Transverse colon (tissue), 4 donors: ENCODE data around the gene KIF1B. TPM values are rescaled to one million over a fixed set of nuclear protein-coding genes. Genes with fewer than 3 reads are reported as not detected.

Experiments used
- DNase-seq: peaks from one replicate; pipeline ENCODE4 v3.0.0-alpha.2; 2019
- H3K27ac ChIP-seq, 4 donors: fragments of 200-600 bp; sonication (generic); 2 replicates each; pipeline ENCODE4 v1.5.1; 2016 to 2018; ENCODE audit warnings: inconsistent platforms in 4 of 4
- H3K27me3 ChIP-seq: fragments of 200-600 bp; sonication (generic); 2 replicates; pipeline ENCODE4 v1.5.1; 2017; ENCODE audit warnings: inconsistent platforms
- H3K36me3 ChIP-seq, 4 donors: fragments of 200-600 bp; sonication (generic); 2 replicates each; pipeline ENCODE4 v1.5.1; 2017 to 2019; ENCODE audit warnings: inconsistent platforms in 4 of 4
- H3K4me1 ChIP-seq, 4 donors: fragments of 200-600 bp; sonication (generic); 2 replicates each; pipeline ENCODE4 v1.5.1; 2017 to 2020; ENCODE audit warnings: inconsistent platforms in 4 of 4
- H3K4me3 ChIP-seq, 4 donors: fragments of 200-600 bp; sonication (generic); 1 replicate in 1 of 4; 2 replicates in 3 of 4; pipeline versions ENCODE4 v1.5.1 to v1.6.1; 2017 to 2019; ENCODE audit warnings: inconsistent platforms in 4 of 4
- H3K9me3 ChIP-seq, 2 donors: fragments of 200-600 bp; sonication (generic); 2 replicates each; pipeline ENCODE4 v1.5.1; 2017 to 2019; ENCODE audit warnings: inconsistent platforms in 2 of 2
- CTCF ChIP-seq, 5 experiments: fragments of 200-600 bp in 3 of 5; fragments of 450-650 bp in 2 of 5; sonication (generic) in 3 of 5; IDR thresholded peaks; 1 replicate in 2 of 5; 2 replicates in 3 of 5; pipeline ENCODE4 v1.5.1; 2016 to 2017; ENCODE audit warnings: antibody characterized with exemption in 5 of 5, inconsistent platforms in 3 of 5, mild to moderate bottlenecking in 2 of 5, moderate library complexity in 1 of 5
- EP300 ChIP-seq: sonication (generic); formaldehyde crosslinking; IDR thresholded peaks from one replicate; pipeline ENCODE4 v1.6.1; 2017; ENCODE audit warnings: antibody characterized with exemption, low read depth
- POLR2A ChIP-seq: fragments of 450-650 bp; IDR thresholded peaks from one replicate; pipeline ENCODE4 v1.6.1; 2016; ENCODE audit warnings: antibody characterized with exemption, mild to moderate bottlenecking, moderate library complexity
- POLR2AphosphoS5 ChIP-seq, 3 donors: sonication (generic); formaldehyde crosslinking; IDR thresholded peaks; one replicate each; pipeline ENCODE4 v1.6.1; 2016; ENCODE audit warnings: antibody characterized with exemption in 3 of 3
- WGBS, 2 donors: methylation state at CpG; one replicate each; pipeline ENCODE4 v1.1.5; 2018; ENCODE audit warnings: low coverage in 1 of 2; 5-methylcytosine and 5-hydroxymethylcytosine counted together
- in situ Hi-C, 4 donors: fragments of 200-750 bp; cut with MboI; loops; one replicate each; pipeline versions ENCODE4 v1.15.0 to v1.15.1; 2017; ENCODE audit warnings: low sequenced_read_pairs in 3 of 4, low pct_ligation_motif_present in 1 of 4, low pct_unique_long_range_greater_than_20kb in 1 of 4
- intact Hi-C: fragments of 100-400 bp; cut with DNase I; formaldehyde crosslinking; loops from one replicate; pipeline ENCODE4 v1.15.1; 2023; ENCODE audit warnings: low total_unique reads
- total RNA-seq, 4 donors: library from RNA; depleted of rRNA; stranded (reverse); fragments of >200 nt; gene quantifications; one replicate each; pipeline ENCODE4 v1.1.0, GENCODE V29; 2016

The KIF1B gene
- total RNA-seq, 4 donors from 2014 or later, result 50.9 to 87.9 (median 71.4) TPM

- H3K36me3 ChIP-seq, result peaks cover 0 to 26% (median 10%) of the 10 kb centered on the region in 4 donors
- H3K27me3 ChIP-seq, result no peaks in the 10 kb centered on the region
- in situ Hi-C loops (no loop called here), intact Hi-C loops (no loop called here)
- 79 to 88% methylated on average over 5 to 10 of the region's 10 CpGs for WGBS, 2 donors
- H3K4me3 ChIP-seq, result no peak overlapping the region
- no peak for TF ChIP-seq POLR2AphosphoS5 (IDR thresholded peaks at IDR 0.05)
- no peak for TF ChIP-seq POLR2A
- no peak for TF ChIP-seq EP300
- H3K27ac ChIP-seq, result no peak overlapping the region
- H3K9me3 ChIP-seq, result no peaks in the 10 kb centered on the region
- no peak for DNase-seq
- H3K4me1 ChIP-seq, result no peaks in the 10 kb centered on the region
Observed at GRCh38 chr1:10173582-10173981, 36.8 kb upstream of the KIF1B start.

GRCh38 chr1:10177876-10178275, 32.5 kb upstream of the KIF1B start:
- intact Hi-C loops (no loop called here), in situ Hi-C loops (no loop called here)
- no peak overlapping the region for H3K4me3 ChIP-seq
- DNase-seq, result no peak
- H3K4me1 ChIP-seq, result no peaks in the 10 kb centered on the region
- no peaks in the 10 kb centered on the region for H3K9me3 ChIP-seq
- H3K27ac ChIP-seq, result no peak overlapping the region
- WGBS, 2 donors, result 72% methylated on average over 5 of the region's 5 CpGs; no CpG with 5 or more reads in 1 of the 2 donors
- no peak for TF ChIP-seq EP300
- TF ChIP-seq POLR2A, result no peak
- TF ChIP-seq CTCF (IDR thresholded peaks at IDR 0.05), result no peak
- TF ChIP-seq POLR2AphosphoS5 (IDR thresholded peaks at IDR 0.05), result no peak
- H3K36me3 ChIP-seq, result peaks cover 0 to 30% (median 9%) of the 10 kb centered on the region in 4 donors
- H3K27me3 ChIP-seq, result no peaks in the 10 kb centered on the region

GRCh38 chr1:10178597-10179405, 31.6 kb upstream of the KIF1B start:
- WGBS, 2 donors, result 87 to 88% methylated on average over 18 to 22 of the region's 22 CpGs
- peaks cover 0 to 25% (median 9%) of the 10 kb centered on the region in 4 donors for H3K36me3 ChIP-seq
- intact Hi-C loops, result no loop called here

GRCh38 chr1:10179406-10180091, 30.8 kb upstream of the KIF1B start:
- H3K9me3 ChIP-seq, result no peaks in the 10 kb centered on the region
- H3K27ac ChIP-seq, result no peak overlapping the region
- WGBS, 2 donors, result 90 to 91% methylated on average over 11 to 23 of the region's 23 CpGs
- H3K36me3 ChIP-seq, result peaks cover 0 to 25% (median 9%) of the 10 kb centered on the region in 4 donors
- H3K4me1 ChIP-seq, result no peaks in the 10 kb centered on the region
- H3K27me3 ChIP-seq, result no peaks in the 10 kb centered on the region
- intact Hi-C loops, result no loop called here
- in situ Hi-C loops, result no loop called here
- no peak overlapping the region for H3K4me3 ChIP-seq
- TF ChIP-seq POLR2A (no peak), EP300 (no peak), POLR2AphosphoS5 (IDR thresholded peaks at IDR 0.05) (no peak), CTCF (IDR thresholded peaks at IDR 0.05) (no peak)
- no peak for DNase-seq

More at GRCh38 chr1:10178597-10179405, 31.6 kb upstream of the KIF1B start:
- Histone ChIP-seq H3K4me3 (no peak overlapping the region), H3K9me3 (no peaks in the 10 kb centered on the region), H3K27me3 (no peaks in the 10 kb centered on the region), H3K4me1 (no peaks in the 10 kb centered on the region), H3K27ac (no peak overlapping the region)
- TF ChIP-seq POLR2AphosphoS5 (IDR thresholded peaks at IDR 0.05), result no peak
- TF ChIP-seq CTCF (IDR thresholded peaks at IDR 0.05), result no peak
- no peak for DNase-seq
- in situ Hi-C loops, result no loop called here
